GM21786 (cell line): ENCODE results near the gene CAMTA1.

Experiments
- ATAC-seq: cut with Tn5 transposase; IDR thresholded peaks from one replicate; pipeline ENCODE4 v1.9.1; 2021; ENCODE audit not compliant: unreplicated experiment

CAMTA1 gene

GRCh38 chr1:7515904-7516303, 730.6 kb downstream of the CAMTA1 start:
- ATAC-seq = no peak

GRCh38 chr1:7516341-7516740, 731.1 kb downstream of the CAMTA1 start:
- no peak for ATAC-seq

- no peak for ATAC-seq
Measured at GRCh38 chr1:7516929-7517328, 731.7 kb downstream of the CAMTA1 start.

- ATAC-seq = no peak
Measured at GRCh38 chr1:7517611-7518330, 732.5 kb downstream of the CAMTA1 start.

- ATAC-seq = no peak
Measured at GRCh38 chr1:7518411-7518810, 733.2 kb downstream of the CAMTA1 start.

GRCh38 chr1:7519181-7519860, 734.1 kb downstream of the CAMTA1 start:
- ATAC-seq = no peak

- no peak for ATAC-seq
Measured at GRCh38 chr1:7519861-7520395, 734.7 kb downstream of the CAMTA1 start.

GRCh38 chr1:7520496-7520895, 735.2 kb downstream of the CAMTA1 start:
- ATAC-seq = no peak

- no peak for ATAC-seq
Measured at GRCh38 chr1:7524341-7525337, 739.4 kb downstream of the CAMTA1 start.

GRCh38 chr1:7525338-7526063, 740.2 kb downstream of the CAMTA1 start:
- no peak for ATAC-seq

GRCh38 chr1:7526196-7526866, 741.1 kb downstream of the CAMTA1 start:
- no peak for ATAC-seq

- no peak for ATAC-seq
Measured at GRCh38 chr1:7526867-7527732, 741.8 kb downstream of the CAMTA1 start.

- no peak for ATAC-seq
Measured at GRCh38 chr1:7527733-7528045, 742.4 kb downstream of the CAMTA1 start.

- no peak for ATAC-seq
Measured at GRCh38 chr1:7528386-7529198, 743.3 kb downstream of the CAMTA1 start.

GRCh38 chr1:7529917-7530316, 744.7 kb downstream of the CAMTA1 start:
- ATAC-seq = no peak

GRCh38 chr1:7531562-7532340, 746.5 kb downstream of the CAMTA1 start:
- no peak for ATAC-seq

GRCh38 chr1:7533006-7533405, 747.8 kb downstream of the CAMTA1 start:
- ATAC-seq = no peak
